Tibial nerve (tissue), 3 donors: Measurements from ENCODE around the gene APBA1.

Experiments
- CTCF ChIP-seq, 5 experiments: fragments of 200-600 bp in 3 of 5; fragments of 450-650 bp in 2 of 5; sonication (generic) in 3 of 5; IDR thresholded peaks; one replicate each; pipeline ENCODE4 v1.5.1; 2016 to 2019; ENCODE audit warnings: antibody characterized with exemption in 5 of 5, mild to moderate bottlenecking in 3 of 5, moderate library complexity in 2 of 5
- POLR2A ChIP-seq, 2 donors: fragments of 450-650 bp; IDR thresholded peaks; one replicate each; pipeline ENCODE4 v1.6.1; 2017; ENCODE audit warnings: antibody characterized with exemption in 2 of 2, mild to moderate bottlenecking in 2 of 2, moderate library complexity in 2 of 2

- TF ChIP-seq CTCF (IDR thresholded peaks at IDR 0.05) (no peak), POLR2A (IDR thresholded peaks at IDR 0.05) (no peak)
These were observed 280.7 kb downstream of the APBA1 start for GRCh38 chr9:69391487-69391886.
